ENCODE results near the gene PGM1.
"Not testable (repeated sequence)": the region's sequence is repeated elsewhere in the genome, so short reads cannot be mapped to it uniquely, and the experiment has no call there.

Gene PGM1

DNA sequence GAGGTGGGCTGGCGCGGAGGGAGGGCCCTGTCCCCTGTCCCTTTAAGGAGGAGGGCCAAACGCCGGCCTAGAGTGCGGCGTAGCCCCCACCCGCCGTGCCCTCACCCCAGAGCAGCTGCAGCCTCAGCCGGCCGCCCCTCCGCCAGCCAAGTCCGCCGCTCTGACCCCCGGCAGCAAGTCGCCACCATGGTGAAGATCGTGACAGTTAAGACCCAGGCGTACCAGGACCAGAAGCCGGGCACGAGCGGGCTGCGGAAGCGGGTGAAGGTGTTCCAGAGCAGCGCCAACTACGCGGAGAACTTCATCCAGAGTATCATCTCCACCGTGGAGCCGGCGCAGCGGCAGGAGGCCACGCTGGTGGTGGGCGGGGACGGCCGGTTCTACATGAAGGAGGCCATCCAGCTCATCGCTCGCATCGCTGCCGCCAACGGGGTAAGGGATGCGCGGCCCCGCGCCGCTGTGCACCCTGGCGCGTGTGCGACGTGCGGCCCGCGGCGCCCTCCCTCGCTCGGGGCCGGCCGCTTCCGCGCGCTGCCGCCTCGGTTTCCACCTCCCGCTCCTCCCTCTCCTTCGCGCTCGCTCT is at the start of gene PGM1:
Gene PGM1 (plus strand): TSS at position 109 of the 583 bp plus-strand sequence. CDS start 78 bp downstream, at position 187.
- Histone ChIP-seq H3K36me3 (ENCODE audit: insufficient read depth, low read depth, low read length) (no peaks in the 10 kb centered on the region), H3K9me3 (ENCODE audit: insufficient read depth, low read depth, low read length) (no peaks in the 10 kb centered on the region), H3K27ac (ENCODE audit: low read length) (no peak within 1 kb of the TSS), H3K27me3 (ENCODE audit: insufficient read depth, low read length) (peaks cover 20% of the 10 kb centered on the region), H3K9ac (ENCODE audit: low read depth, low read length) (peak within 1 kb of the TSS; percentile 72; the same call in 1 of the 2 replicates), H3K4me3 (ENCODE audit: low read length) (peak within 1 kb of the TSS; percentile 93), H3K4me1 (ENCODE audit: insufficient read depth, low read length) (0 out of 2 replicates have a peak, but pooled peaks cover 5% of the 10 kb centered on the region)

DNA sequence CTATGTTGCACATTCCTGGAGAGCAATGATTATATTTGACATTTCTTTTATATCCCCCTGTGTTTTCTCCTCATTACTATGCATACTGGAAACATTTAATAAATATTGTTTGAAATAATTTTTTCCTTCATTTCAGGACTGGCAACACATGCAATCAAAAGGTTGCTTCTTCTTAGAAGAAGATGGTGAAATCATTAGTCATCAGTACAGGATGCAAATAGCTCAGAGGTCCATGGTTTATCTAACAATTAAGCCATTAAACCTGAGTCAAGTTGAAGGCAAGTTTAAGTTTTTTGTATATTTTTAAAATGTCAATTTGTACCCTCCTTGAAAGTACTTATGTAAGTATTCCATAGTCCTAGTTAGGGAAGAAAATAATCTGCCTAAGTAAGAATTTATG is 47.4 kb upstream of the PGM1 start:
- Histone ChIP-seq H3K9me3 (ENCODE audit: insufficient read depth, low read depth, low read length) (no peaks in the 10 kb centered on the region), H3K9ac (ENCODE audit: low read depth, low read length) (no peak overlapping the region), H3K4me3 (ENCODE audit: low read length) (no peak overlapping the region), H3K27me3 (ENCODE audit: insufficient read depth, low read length) (no peaks in the 10 kb centered on the region), H3K36me3 (ENCODE audit: insufficient read depth, low read depth, low read length) (no peaks in the 10 kb centered on the region), H3K4me1 (ENCODE audit: insufficient read depth, low read length) (no peaks in the 10 kb centered on the region), H3K27ac (ENCODE audit: low read length) (no peak overlapping the region)

DNA sequence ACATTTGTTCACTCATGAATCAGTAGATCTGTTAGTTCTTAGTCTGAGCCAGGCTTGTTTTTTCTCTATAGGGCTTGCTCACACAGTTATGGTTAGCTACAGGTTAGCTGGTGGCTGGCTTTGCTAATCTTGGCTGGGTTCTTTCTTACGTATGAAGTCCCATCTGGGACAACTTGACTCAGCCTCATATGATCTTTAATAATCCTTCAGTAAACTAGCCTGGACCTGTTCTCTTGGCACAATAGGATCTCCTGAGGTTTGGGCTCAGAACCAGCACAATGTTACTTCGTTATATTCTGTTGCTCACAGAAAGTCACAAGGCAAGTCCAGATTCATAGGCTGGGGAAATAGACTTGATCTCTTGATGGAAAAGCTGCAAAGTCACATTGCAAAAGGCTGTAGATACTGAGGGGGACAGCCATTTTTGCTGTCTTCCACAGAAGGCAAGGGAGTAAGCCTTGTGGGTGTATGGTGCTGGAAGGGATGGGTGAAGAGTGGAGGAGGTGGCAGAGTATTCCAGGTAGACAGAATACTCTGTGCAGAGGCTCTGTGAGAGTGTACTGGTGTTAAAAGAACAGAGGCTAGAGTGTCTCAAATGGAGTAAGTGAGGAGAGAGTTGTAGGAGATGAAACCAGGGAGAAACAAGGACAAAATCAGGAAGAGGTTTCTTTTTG is 45.5 kb upstream of the PGM1 start:
- Histone ChIP-seq H3K4me3 (ENCODE audit: low read length) (no peak overlapping the region), H3K27me3 (ENCODE audit: insufficient read depth, low read length) (no peaks in the 10 kb centered on the region), H3K27ac (ENCODE audit: low read length) (no peak overlapping the region), H3K9me3 (ENCODE audit: insufficient read depth, low read depth, low read length) (no peaks in the 10 kb centered on the region), H3K4me1 (ENCODE audit: insufficient read depth, low read length) (no peaks in the 10 kb centered on the region), H3K9ac (ENCODE audit: low read depth, low read length) (no peak overlapping the region), H3K36me3 (ENCODE audit: insufficient read depth, low read depth, low read length) (no peaks in the 10 kb centered on the region)

DNA sequence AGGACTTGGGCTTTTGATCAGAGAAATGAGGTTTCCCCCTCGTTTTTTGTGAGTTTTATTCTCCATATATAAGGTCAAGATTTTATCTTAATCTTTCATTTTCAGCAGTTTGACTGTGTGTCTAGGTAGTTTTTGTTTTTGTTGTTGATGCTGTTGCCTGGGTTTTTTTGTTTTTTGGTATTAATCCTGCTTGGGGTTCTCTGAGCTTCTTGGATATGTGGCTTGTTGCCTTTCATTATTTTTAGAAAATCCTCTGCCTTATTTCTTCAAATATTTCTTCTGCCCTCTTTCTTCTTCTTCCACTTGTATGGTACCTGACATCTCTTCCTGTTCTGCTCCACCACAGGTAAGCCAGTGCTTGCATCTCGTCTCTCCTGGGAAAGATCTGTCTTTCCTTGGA is 44.9 kb upstream of the PGM1 start:
- no peak overlapping the region for H3K9ac ChIP-seq (ENCODE audit: low read depth, low read length)
- H3K27ac ChIP-seq (ENCODE audit: low read length): no peak overlapping the region
- H3K4me3 ChIP-seq (ENCODE audit: low read length): no peak overlapping the region
- H3K4me1 ChIP-seq (ENCODE audit: insufficient read depth, low read length): no peaks in the 10 kb centered on the region
- no peaks in the 10 kb centered on the region for H3K9me3 ChIP-seq (ENCODE audit: insufficient read depth, low read depth, low read length)
- H3K27me3 ChIP-seq (ENCODE audit: insufficient read depth, low read length): no peaks in the 10 kb centered on the region
- no peaks in the 10 kb centered on the region for H3K36me3 ChIP-seq (ENCODE audit: insufficient read depth, low read depth, low read length)

DNA sequence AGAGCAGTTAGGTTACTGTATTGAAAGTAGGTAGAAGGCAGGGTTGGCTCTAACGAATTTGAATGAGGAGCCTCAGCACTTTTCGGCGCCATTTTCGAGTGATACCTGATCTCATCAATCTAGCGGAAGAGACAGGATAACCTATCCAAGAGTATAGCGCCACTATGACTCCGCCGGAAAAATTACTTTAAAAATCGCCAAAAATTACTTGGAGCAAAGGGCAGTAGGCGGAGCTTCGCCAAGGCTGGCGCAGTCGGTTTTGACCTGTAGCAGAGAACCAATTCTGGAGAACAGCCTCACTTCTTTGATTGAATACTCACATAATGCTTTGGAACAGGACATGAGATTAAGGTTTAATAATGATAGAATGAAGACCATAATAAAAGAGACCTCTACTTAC is 44.3 kb upstream of the PGM1 start:
- Histone ChIP-seq H3K4me3 (ENCODE audit: low read length) (no peak overlapping the region), H3K27ac (ENCODE audit: low read length) (no peak overlapping the region), H3K36me3 (ENCODE audit: insufficient read depth, low read depth, low read length) (no peaks in the 10 kb centered on the region), H3K9ac (ENCODE audit: low read depth, low read length) (no peak overlapping the region), H3K4me1 (ENCODE audit: insufficient read depth, low read length) (no peaks in the 10 kb centered on the region), H3K9me3 (ENCODE audit: insufficient read depth, low read depth, low read length) (no peaks in the 10 kb centered on the region), H3K27me3 (ENCODE audit: insufficient read depth, low read length) (no peaks in the 10 kb centered on the region)

DNA sequence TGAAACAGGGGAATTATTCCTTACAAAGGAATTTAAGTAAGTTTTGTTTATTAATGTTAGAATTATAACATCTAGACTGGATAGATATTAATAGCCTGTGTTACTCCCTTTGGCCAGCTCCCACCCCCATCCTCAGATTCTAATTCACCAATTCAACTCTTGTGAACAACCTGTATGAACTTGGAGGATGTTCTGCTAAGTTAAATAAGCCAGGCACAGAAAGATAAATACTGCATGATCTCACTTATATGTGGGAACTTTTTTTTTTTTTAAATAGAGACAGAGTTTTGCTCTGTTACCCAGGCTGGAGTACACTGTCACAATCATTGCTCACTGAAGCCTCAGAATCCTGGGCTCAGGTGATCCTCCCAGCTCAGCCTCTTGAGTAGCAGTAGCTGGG is 37.7 kb upstream of the PGM1 start:
- Histone ChIP-seq H3K27me3 (ENCODE audit: insufficient read depth, low read length) (no peaks in the 10 kb centered on the region), H3K4me1 (ENCODE audit: insufficient read depth, low read length) (no peaks in the 10 kb centered on the region), H3K27ac (ENCODE audit: low read length) (no peak overlapping the region), H3K9ac (ENCODE audit: low read depth, low read length) (no peak overlapping the region), H3K4me3 (ENCODE audit: low read length) (no peak overlapping the region), H3K36me3 (ENCODE audit: insufficient read depth, low read depth, low read length) (no peaks in the 10 kb centered on the region), H3K9me3 (ENCODE audit: insufficient read depth, low read depth, low read length) (no peaks in the 10 kb centered on the region)

DNA sequence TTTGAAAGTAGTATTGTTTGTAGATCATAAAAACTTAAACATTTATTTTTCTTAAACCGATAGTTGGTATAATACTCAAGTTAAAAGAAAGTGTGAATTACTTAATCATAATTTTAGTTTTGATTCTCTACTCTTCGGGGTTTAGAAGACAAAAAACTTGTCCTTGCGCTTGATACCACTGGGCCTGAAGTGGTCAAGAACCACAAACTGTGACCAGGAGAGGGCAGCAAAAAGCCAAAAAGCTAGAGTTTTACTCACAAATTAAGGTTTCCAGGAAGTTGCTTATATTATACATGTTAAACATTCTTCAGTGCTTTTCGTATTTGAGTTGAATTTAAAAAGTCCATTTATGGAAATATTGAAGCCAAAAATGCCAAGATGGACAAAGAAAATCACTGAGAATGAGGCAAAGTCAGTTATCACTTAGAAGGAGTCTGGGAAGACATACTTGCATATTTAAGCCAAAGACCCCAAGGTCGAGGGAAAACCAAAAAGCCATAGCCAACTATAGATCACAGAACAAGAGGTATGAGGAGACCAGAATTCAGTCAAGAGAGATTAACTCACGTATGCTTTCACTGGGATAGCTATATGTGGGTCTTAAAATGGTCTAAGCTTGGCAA is 35.7 kb upstream of the PGM1 start:
- Histone ChIP-seq H3K9ac (ENCODE audit: low read depth, low read length) (no peak overlapping the region), H3K4me3 (ENCODE audit: low read length) (no peak overlapping the region), H3K27ac (ENCODE audit: low read length) (no peak overlapping the region), H3K27me3 (ENCODE audit: insufficient read depth, low read length) (no peaks in the 10 kb centered on the region), H3K36me3 (ENCODE audit: insufficient read depth, low read depth, low read length) (no peaks in the 10 kb centered on the region), H3K9me3 (ENCODE audit: insufficient read depth, low read depth, low read length) (no peaks in the 10 kb centered on the region), H3K4me1 (ENCODE audit: insufficient read depth, low read length) (no peaks in the 10 kb centered on the region)

DNA sequence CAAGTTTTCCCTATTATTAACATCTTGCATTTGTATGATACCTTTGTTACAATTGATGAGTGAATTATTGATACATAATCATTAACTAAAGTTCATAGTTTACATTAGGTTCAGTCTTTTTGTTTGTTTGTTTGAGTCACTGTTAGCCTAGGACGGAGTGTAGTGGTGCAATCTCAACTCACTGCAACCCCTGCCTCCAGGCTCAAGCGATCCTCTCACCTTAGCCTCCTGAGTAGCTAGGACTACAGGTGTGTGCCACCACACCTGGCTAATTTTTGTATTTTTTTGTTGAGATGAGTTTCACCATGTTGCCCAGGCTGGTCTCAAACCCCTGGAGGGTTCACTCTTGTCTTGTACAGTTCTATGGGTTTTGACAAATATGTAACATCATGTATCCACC is 33.9 kb upstream of the PGM1 start:
- Histone ChIP-seq H3K9me3 (ENCODE audit: insufficient read depth, low read depth, low read length) (no peaks in the 10 kb centered on the region), H3K4me3 (ENCODE audit: low read length) (no peak overlapping the region), H3K4me1 (ENCODE audit: insufficient read depth, low read length) (no peaks in the 10 kb centered on the region), H3K9ac (ENCODE audit: low read depth, low read length) (no peak overlapping the region), H3K27ac (ENCODE audit: low read length) (no peak overlapping the region), H3K36me3 (ENCODE audit: insufficient read depth, low read depth, low read length) (no peaks in the 10 kb centered on the region), H3K27me3 (ENCODE audit: insufficient read depth, low read length) (no peaks in the 10 kb centered on the region)

DNA sequence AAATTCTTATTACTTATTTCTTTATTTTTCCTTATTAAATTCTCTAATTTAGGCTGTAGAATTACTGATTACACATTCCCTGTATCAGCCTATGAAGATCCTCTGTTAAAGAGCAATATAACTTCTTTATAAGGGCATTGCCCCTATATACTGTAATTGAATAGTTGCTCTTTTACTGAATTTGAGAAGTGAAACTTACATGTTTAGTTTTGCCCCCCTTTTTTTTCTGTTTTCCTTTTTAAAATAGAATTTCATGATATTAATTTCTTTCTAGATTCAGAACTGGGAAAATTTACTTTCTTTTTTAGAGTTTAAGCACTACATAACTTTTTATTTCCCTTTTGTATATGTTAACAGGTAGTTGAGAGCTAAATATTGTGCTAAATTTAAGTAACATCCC is 29.5 kb upstream of the PGM1 start:
- Histone ChIP-seq H3K4me3 (ENCODE audit: low read length) (no peak overlapping the region), H3K27ac (ENCODE audit: low read length) (no peak overlapping the region), H3K9me3 (ENCODE audit: insufficient read depth, low read depth, low read length) (no peaks in the 10 kb centered on the region), H3K4me1 (ENCODE audit: insufficient read depth, low read length) (no peaks in the 10 kb centered on the region), H3K27me3 (ENCODE audit: insufficient read depth, low read length) (no peaks in the 10 kb centered on the region), H3K9ac (ENCODE audit: low read depth, low read length) (no peak overlapping the region), H3K36me3 (ENCODE audit: insufficient read depth, low read depth, low read length) (no peaks in the 10 kb centered on the region)

DNA sequence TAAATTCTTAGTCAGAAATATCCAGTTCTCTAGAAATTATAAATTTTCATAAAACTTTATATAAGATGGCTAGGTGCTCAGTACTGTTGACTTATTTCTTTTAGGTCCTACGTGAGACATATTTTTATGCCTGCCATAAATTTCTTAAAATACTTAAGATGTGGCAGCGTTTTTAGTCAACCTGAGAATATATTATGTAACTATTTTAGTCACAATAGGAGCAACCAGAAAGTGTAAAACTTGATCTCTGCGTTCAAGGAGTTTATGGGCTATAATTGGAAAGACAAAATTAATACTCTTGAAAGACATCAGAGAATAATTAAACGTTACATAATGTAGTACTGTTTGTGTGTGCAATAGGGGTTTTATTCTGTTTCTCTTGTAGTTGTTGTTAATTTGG is 24.1 kb upstream of the PGM1 start:
- no peak overlapping the region for H3K4me3 ChIP-seq (ENCODE audit: low read length)
- H3K9me3 ChIP-seq (ENCODE audit: insufficient read depth, low read depth, low read length): no peaks in the 10 kb centered on the region
- no peaks in the 10 kb centered on the region for H3K27me3 ChIP-seq (ENCODE audit: insufficient read depth, low read length)
- H3K27ac ChIP-seq (ENCODE audit: low read length): no peak overlapping the region
- peaks cover 25% of the 10 kb centered on the region; the same call in 1 of the 2 replicates for H3K4me1 ChIP-seq (ENCODE audit: insufficient read depth, low read length)
- H3K9ac ChIP-seq (ENCODE audit: low read depth, low read length): no peak overlapping the region
- no peaks in the 10 kb centered on the region for H3K36me3 ChIP-seq (ENCODE audit: insufficient read depth, low read depth, low read length)

DNA sequence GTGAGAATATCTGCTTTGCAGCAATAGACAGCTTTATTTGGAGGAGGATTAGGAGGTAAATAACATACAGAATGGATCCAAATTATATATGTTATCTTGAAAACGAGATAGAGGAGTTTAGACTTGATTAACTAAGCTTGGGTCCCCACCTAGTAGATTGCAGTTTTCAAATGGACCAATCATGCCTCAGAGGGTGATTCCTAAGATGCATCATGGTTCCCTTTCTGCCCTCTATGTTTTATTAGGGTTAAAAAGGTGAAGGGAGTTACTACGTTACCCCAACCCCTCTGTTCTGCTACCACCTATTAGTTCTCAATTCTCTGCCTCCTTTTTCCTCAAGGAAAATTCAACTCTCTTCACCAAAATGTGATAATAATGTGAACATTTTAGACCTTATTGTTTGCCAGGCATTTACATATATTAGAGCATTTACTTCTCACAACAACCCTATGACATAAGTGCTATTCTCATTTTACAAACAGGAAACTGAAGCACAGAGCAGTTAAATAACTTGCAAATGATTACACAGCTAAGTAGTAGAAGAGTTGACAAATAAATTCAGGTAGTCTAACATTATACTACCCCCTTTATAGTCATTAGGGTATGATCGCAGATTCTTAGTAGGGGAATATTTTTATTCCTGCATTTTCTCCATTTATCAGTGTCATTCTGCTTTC is 23.4 kb upstream of the PGM1 start:
- H3K27me3 ChIP-seq (ENCODE audit: insufficient read depth, low read length): no peaks in the 10 kb centered on the region
- H3K4me1 ChIP-seq (ENCODE audit: insufficient read depth, low read length): peaks cover 27% of the 10 kb centered on the region; the same call in 1 of the 2 replicates
- no peaks in the 10 kb centered on the region for H3K9me3 ChIP-seq (ENCODE audit: insufficient read depth, low read depth, low read length)
- H3K27ac ChIP-seq (ENCODE audit: low read length): no peak overlapping the region
- H3K4me3 ChIP-seq (ENCODE audit: low read length): no peak overlapping the region
- no peaks in the 10 kb centered on the region for H3K36me3 ChIP-seq (ENCODE audit: insufficient read depth, low read depth, low read length)
- no peak overlapping the region for H3K9ac ChIP-seq (ENCODE audit: low read depth, low read length)

DNA sequence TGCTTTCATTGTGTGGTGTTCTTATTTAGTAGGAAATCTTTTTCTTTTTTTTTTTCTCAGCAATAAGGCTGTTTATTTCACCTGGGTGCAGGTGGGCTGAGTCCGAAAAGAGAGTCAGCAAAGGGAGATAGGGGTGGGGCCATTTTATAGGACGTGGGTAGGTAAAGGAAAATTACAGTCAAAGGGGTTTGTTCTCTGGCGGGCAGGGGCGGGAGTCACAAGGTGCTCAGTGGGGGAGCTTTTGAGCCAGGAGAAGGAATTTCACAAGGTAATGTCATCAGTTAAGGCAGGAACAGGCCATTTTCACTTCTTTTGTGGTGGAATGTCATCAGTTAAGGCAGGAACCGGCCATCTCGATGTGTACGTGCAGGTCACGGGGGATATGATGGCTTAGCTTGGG is 20.5 kb upstream of the PGM1 start:
- not testable (repeated sequence) for H3K4me3 ChIP-seq (ENCODE audit: low read length); H3K27ac ChIP-seq (ENCODE audit: low read length); H3K27me3 ChIP-seq (ENCODE audit: insufficient read depth, low read length); H3K36me3 ChIP-seq (ENCODE audit: insufficient read depth, low read depth, low read length); H3K9ac ChIP-seq (ENCODE audit: low read depth, low read length); H3K9me3 ChIP-seq (ENCODE audit: insufficient read depth, low read depth, low read length)
- peaks cover 31% of the 10 kb centered on the region; the same call in 1 of the 2 replicates for H3K4me1 ChIP-seq (ENCODE audit: insufficient read depth, low read length)
